Stromal cell of bone marrow (primary cell): ENCODE data around the gene GPRC5C.

Experiments used
- DNase-seq: peaks from one replicate; pipeline ENCODE4 v3.0.0-alpha.2; 2012; ENCODE audit warnings: low read depth

The GPRC5C gene

DNA sequence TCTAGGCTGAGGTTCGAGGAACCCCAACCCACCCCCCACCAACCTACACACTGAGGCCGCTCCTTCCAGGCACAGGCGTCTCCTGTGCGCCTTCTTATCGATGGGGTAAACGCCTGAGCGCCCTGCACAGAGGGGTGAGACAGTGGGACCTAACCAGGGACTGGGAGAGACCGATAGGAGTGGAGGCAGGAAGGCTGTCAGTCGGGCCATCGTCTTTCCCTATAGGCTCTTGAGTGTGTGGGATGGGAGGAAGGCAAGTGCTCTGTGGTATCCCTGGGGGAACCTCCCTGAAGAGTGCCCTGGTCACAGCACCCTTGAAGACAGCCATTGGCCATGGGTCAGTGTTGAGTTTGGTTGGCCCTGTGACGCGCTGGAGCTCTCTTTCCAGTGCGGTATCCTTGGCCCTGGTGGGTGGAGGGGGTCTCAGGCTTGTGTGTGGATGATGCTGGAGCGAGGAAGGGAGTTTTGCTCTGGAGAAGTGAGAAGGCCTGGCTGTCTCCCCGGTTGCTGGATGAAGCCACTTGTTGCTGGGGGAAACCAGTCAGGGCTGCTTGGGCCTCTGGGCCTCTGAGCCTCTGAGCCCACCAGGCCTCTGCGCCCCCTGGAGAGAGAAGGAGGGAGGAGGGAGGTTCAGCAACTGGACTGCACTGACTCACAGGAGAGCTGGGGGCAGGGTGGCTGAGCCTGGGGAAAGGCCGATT lies 1.7 kb downstream of the GPRC5C start:
- no peak for DNase-seq

DNA sequence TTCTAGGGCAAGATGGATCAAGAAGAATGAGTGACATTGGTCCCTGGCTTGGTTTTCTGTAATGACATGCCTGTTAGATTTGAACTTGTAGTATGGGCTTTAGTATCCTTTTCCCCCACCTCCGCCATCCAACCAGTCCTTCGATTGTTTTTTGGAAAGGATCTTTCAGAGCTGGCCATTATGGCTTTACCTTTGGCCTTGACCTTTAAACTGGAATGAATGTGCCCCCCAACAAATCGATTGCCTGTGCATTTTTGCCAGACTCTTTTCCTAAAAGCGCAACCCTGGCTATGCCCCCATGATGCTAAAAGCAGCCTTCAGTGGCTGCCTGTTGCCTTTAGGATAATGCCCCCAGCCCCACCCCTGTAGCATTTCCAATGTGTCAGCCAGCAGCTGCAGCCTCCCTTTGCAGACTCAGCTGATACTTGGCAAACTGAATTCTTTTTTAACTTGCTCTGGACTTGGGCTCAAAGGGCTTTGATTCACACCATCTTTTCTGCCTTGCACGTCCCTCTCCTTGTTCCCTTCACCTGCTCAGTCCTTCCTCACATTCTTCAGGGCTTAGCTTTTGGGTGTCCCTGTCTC lies 4.0 kb downstream of the GPRC5C start:
- DNase-seq = no peak

DNA sequence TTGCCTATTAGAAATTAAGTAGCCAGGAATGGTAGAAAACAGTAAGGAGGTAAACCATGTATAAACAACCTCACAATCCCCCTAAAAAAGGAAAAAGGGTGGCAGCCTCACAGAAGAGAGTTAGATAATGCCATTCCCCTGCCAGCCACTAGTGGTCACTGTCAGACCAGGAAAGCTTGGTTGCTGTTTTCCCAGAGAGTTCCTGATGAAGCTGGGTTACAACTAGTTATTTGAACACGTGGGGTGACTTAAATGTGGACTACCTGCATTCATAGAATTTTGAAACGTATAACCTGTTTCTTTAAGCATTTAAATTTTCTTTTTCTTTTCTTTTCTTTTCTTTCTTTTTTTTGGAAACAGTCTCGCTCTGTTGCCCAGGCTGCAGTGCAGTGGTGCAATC lies 5.8 kb downstream of the GPRC5C start:
- DNase-seq = no peak

DNA sequence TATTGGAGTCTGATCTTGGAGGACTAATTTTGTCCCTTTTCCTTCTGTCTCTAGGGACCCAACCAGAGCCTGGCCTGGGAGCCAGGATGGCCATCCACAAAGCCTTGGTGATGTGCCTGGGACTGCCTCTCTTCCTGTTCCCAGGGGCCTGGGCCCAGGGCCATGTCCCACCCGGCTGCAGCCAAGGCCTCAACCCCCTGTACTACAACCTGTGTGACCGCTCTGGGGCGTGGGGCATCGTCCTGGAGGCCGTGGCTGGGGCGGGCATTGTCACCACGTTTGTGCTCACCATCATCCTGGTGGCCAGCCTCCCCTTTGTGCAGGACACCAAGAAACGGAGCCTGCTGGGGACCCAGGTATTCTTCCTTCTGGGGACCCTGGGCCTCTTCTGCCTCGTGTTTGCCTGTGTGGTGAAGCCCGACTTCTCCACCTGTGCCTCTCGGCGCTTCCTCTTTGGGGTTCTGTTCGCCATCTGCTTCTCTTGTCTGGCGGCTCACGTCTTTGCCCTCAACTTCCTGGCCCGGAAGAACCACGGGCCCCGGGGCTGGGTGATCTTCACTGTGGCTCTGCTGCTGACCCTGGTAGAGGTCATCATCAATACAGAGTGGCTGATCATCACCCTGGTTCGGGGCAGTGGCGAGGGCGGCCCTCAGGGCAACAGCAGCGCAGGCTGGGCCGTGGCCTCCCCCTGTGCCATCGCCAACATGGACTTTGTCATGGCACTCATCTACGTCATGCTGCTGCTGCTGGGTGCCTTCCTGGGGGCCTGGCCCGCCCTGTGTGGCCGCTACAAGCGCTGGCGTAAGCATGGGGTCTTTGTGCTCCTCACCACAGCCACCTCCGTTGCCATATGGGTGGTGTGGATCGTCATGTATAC lies 8.0 kb downstream of the GPRC5C start:
- no peak for DNase-seq

DNA sequence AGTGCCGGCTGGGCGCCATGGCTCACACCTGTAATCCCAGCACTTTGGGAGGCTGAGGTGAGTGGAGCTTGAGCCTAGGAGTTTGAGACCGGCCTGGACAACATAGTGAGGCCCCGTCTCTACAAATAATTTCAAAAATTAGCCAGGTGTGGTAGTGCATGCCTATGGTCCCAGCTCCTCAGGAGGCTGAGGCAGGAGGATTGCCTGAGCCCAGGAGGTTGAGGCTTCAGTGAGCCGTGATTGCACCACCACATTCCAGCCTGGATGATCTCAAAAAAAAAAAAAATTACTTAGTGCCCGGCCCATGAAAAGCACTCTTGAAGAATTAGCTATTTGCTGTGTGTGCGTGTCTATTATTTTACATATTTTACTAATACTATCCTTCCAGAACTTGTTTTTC lies 9.6 kb downstream of the GPRC5C start:
- DNase-seq = no peak

DNA sequence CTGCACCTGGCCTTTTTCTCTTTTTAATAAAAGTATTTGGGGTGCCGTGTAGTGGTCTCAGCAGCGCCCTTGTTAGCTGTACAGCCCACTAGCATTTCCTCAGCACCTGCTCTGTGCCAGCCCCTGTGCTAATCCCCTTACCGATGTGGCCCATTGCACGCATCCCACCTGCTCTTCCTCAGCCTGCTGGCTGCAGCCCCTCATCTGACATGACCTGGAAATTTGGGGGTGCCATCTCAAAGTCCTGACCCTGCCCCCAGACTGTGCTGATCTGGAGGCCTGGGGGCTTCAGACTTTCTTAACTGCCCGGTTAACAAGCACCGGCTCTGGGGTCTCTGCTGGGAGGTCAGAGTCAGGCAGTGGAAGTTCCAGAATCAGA lies 10.4 kb downstream of the GPRC5C start:
- DNase-seq = no peak

DNA sequence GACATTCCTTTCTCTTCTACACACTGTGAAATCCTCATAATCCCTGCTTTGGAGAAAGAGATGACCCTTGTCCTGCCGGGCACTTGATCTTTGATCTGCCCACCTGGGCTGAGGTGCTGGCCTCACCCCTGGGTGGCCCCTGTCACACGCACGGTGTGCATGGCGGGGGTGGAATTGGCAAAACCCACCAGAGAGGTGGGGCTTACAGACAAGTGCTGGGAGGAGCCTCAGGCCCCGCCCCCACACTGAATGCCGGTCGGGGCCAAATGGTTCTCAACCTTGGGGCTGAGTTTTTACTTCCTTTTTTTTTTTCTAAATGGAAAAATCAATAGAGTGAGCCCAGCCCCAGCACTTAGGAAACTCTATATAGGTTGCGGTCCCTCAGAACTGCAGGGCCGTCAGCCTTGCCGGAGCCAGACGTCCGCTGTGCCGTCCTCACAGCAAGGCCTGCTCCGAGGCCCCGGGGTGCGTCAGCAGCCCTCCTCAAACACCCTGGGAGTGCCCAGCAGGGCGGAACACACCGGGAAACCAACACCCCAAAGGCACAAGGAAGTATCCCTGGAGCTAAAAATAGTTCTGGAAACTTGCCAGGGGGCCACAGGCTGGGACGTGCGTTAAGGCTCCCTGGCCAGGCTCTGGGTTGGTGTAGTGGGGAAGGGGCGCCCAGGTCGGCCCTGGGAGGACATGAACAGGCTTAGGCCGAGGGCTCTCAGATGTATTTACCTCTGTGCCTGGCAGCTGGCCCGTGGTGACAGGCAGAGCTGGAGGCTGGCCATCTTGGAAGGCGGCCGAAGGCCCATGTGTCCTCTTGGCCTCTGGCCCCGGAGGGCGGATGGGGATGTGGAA lies 11.0 kb downstream of the GPRC5C start:
- no peak for DNase-seq

DNA sequence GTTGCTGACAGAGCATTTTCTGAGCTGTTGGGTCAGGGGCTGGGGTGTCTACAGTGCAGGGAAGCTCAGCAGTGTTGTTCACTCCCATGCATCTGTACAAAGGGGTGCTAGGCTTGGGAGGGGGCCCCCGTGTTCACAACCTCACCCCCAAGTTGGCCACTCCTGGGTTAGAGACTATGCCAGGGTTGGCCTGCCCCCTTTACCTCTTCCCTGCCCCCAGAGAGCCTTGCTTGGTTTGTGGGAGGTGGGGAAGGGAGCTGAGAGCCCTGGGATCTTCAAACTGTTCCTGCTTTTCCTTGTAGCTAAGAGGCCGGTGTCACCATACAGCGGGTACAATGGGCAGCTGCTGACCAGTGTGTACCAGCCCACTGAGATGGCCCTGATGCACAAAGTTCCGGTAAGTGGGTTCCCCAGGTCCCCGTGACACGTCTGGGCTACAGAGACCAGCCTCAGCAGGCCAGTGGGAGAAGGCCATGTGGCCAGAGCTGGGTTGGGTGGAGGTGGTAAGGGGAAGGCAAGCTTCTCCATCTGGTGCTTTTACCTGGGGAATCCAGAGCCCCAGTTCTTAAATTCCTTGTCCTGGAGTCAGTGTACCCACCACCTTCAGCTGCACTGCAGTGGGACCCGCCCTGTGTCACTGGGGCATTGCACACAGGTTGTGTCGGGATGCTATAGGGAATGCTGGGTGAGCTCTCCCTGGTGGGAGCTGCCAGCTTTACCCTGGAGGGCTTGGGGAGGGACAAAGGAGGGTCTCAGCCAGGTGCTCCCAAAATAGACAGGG lies 11.8 kb downstream of the GPRC5C start:
- DNase-seq = no peak

DNA sequence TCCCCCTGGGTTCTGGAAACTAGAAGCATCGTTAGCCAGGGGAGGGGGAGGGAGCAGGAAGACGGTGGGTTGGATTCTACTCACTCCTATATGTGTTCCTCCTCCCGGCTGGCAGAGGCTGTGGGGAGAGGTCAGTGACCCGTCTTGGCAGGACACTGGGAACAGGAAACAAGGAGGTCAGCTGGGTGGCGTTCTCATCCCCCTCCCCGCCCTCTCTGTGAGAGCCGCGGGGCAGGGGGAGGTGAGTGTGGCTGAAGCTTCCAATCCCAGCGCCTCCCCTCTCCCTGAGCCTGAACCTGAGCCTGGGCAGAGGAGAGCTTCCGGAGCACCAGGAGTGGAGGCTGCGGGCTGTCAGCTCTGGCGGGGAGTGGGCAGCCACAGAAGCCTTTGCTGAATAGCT lies 12.5 kb downstream of the GPRC5C start:
- no peak for DNase-seq

DNA sequence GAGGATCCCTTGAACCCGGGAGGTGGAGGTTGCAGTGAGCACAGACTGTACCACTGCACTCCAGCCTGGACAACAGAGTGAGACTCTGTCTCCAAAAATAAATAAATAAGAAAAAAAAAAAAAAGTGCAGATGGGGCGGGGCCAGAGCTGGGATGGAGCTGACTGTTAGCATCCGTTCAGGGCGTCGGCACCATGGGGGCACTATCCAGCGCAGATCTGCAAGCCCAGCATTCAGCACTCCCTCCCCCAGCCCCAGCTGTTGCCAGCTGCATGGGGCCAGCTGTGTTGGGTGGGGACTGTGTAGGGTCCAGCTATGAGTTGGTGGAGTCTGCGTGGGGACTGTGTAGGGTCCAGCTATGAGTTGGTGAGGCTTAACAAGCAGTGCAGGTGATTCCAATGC lies 13.3 kb downstream of the GPRC5C start:
- DNase-seq = no peak

DNA sequence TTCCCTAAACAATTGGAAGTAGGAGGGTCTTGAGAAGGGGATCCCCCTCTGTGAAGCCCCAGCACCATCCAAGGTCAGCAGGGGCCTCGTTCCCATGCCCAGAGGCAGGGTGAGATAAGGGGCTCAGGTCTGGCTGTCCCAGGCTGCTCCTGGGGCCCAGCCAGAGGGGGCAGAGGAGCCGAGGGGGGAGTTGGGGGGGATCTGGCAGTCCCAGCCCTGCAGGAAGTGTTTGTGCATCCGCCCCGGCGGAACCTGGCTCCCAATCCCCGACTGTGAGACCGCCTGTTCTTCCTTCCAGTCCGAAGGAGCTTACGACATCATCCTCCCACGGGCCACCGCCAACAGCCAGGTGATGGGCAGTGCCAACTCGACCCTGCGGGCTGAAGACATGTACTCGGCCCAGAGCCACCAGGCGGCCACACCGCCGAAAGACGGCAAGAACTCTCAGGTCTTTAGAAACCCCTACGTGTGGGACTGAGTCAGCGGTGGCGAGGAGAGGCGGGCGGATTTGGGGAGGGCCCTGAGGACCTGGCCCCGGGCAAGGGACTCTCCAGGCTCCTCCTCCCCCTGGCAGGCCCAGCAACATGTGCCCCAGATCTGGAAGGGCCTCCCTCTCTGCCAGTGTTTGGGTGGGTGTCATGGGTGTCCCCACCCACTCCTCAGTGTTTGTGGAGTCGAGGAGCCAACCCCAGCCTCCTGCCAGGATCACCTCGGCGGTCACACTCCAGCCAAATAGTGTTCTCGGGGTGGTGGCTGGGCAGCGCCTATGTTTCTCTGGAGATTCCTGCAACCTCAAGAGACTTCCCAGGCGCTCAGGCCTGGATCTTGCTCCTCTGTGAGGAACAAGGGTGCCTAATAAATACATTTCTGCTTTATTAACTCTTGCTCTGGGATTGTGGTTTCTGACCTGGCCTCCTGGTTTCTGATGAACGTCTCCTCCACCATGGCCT lies 14.9 kb downstream of the GPRC5C start:
- DNase-seq = no peak

DNA sequence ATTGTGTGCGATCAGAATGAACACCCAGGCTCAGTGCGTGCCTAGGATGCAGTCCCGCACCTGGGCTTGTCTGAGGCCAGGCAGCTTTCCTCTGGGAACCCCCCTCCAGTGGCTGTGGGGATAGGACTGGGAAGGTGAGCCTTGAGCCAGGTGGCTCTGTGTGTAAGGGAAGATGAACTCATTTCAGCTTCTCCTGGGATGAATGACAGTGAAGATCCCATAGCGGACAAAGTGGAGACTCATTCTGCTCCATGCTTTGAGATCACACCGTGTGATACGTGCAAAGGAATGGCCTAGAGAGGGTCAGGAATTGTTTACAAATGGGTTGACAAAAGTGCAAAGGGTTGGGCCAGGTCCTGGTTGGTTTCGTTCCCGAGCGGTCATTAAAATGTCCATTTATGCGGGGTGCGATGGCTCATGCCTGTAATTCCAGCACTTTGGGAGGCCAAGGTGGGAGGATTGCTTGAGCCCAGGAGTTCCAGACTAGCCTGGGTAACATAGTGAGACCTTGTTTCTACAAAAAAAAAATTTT lies 15.8 kb downstream of the GPRC5C start:
- DNase-seq = no peak

DNA sequence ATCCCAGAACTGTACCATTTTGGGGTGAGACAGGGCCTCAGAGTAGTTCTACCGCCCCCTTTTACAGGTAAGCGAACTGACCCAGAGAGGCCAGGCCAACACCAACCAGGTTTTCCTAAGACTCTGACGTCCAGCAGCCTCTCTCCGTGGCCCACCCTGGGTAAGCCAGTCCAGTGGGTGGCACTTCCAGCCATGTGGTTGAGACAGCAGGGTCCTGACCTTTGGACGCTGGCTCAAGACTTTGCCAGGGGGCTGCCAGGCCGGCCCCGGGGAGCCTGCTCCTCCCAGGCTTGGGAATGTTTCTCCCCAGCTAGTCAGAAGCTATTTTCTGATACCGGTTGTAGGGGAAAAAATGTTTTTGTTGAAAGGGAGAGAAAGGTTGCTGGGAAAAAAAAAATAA lies 16.9 kb downstream of the GPRC5C start:
- DNase-seq = no peak

DNA sequence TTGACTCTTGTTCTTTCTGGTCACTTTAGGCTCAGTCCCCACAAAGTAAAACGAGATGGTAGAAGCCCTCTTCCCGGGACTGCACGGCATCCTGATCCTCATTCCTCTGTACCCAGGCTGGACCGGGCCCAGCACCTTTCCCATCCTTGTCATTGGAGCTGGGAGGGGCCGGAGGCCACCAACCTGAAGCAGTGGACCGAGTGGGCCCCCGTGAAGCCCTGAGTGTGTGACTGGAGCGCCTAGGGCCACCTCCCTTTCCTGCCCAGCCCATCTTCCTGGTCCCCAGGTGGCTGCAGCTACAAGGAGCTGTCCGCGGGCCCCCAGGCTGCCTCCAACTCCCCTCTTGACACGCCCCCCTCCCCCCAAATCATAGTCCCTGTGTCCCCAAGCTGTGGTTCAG lies 17.4 kb downstream of the GPRC5C start:
- DNase-seq = no peak

DNA sequence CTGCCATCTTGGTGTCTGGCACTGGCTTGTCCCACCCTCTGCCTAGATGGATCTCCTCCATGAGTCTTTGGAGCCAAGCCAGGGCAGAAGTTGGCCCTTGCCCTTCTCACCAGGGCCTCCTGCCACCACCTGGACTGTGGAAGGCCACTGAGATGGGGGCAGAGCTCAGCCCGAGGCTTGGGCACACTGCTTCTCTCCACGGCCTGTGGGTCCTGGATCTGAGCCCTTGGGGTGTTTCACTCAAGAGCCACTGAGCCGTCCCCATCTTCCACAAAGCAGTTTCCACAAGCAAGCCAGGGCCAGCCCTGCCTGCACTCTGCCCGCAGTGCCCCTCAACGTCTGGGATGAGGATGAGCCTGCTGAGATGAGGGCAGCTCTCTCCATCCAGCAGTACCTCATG lies 17.9 kb downstream of the GPRC5C start:
- DNase-seq = no peak

DNA sequence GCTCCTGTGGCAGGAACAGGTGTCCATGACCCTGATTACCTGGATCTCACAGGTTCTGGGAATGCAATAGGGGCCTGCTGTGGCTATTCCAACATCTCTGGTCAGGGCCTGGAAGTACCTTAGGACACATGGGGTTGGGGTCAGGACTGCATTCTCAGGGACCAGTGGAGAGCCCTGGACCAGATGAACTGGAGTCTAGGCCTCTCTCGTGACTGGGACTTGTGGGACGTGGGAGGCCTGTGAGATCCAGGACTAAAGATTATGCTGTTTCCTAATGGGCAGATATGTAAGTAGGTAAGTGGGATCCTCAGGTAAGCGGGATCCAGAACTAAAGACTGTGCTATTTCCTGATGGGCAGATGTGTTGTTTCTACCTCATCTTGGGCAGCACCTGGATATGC lies 18.3 kb downstream of the GPRC5C start:
- no peak for DNase-seq

DNA sequence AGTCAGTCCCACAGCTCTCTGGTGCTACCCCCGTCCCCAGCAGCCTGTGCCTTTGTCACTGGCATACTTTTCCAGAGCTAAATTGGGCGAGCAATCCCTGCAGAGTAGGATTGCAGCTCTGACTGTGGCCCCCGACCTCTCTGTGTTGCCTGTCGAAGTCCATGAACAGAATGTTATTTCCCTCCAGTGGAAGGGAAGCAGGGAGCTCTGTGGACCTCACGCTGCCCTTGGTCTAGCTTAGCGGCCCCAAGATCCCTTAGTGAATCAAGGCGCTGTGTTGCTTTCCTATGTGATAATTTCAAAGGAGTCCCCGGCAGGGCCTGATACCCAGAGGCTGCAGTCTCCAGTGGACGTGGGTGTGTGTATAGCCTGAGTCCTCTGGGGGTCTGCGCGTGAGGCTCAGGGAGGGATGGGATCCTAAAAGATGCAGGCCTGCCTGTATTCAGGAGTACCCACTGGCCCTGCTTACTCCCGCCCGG lies 19.1 kb downstream of the GPRC5C start:
- no peak for DNase-seq

DNA sequence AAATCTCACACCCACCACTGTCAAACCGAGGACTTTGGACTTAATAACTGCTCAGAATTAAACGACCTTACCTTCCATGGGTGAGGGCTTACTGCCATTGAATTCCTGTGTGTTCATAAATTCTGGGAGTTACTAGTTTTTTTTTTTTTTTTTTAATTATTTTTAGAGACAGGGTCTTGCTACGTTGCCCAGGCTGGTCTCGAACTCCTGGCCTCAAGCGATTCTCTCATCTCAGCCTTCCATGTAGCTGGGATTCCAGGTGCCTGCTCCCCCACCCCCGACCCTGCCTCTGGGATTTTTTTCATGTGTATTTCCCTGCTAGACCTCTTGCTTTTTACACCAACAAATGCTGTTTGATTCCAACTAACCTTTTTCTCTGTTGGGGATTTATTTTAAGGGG lies 19.7 kb downstream of the GPRC5C start:
- no peak for DNase-seq

DNA sequence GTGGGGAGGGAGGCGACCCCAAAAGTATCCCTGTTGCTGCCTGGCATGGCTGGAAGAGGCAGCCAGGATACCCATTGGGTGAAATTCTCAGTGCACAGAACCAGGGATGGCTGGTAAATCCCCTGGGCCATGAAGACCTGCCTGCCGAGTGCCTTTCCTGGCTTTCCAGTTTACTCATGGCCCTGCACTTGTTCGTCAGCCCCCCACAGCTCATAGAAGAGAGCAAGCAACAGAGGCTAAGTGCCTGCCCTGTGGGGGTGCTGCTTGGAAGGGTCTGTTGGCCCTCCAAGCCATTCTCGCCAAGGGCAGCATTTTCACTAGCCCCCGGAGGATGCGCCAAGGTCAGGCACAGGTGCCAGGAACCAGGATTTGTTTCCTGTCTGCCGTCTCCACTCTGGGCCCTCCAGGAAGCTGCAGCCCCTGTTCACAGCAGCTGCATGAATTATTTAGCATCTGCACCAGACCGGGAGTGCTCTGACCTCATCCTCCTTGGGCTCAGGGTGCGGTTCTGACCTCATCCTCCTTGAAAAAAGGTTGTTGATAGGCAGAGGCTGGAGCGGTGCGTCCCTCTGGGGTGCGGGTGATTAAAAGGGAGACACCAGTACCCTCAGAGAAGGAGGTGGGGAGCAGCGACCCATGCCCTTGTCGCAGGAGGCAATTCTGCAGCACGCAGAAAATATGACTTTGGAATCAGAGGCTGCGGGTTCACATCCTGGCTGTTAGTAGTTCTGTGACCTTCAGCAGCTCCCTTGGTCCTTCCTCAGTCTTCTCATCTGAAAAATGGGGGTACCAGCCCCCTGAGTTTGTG lies 20.3 kb downstream of the GPRC5C start:
- DNase-seq = no peak
